Measurements from ENCODE around the gene TMEM259.

Gene TMEM259

GRCh38 chr19:1015061-1015781 lies 5.7 kb downstream of the TMEM259 start:
- DNase-seq = no peak

GRCh38 chr19:1014161-1015060 lies 6.5 kb downstream of the TMEM259 start:
- no peak for DNase-seq

DNA sequence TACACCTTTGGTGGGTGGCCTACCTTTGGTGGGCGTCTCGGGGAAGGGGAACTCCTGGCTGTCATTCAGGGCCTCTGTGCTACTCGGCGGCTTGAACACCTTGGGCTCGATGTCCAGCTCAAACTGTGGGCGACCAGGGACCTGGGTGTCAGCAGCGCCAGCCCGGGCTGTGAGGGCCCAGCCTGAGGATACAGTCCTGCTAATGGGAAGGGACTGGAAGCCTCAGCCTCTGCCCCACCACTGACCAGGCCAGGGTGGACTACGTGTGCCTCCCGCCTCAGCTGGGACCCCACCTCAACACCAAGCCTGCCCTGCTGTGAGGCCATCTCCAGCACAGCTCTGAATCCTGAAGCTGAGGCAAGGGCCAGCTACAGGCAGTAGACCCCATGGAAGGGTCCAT lies 7.7 kb downstream of the TMEM259 start:
- no peak for DNase-seq

DNA sequence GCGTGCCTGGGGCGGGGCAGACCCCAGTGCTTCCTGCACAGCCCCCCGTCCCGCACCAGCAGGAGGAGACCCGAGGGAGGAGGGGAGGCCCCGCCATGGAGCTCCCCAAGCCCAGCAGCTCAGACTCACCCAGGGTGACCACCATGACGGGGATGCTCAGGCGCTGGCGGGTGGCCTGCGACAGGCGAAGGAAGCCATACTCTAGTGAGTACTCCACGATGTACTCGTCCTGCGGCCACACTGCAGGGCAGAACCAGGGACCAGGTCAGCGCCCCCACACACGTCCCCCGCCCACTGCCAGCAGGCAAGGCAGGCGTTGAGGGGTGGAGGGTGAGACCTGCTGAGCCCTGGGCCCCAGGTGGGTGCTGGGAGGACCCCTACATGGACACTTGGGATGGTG lies 8.6 kb downstream of the TMEM259 start:
- no peak for DNase-seq

DNA sequence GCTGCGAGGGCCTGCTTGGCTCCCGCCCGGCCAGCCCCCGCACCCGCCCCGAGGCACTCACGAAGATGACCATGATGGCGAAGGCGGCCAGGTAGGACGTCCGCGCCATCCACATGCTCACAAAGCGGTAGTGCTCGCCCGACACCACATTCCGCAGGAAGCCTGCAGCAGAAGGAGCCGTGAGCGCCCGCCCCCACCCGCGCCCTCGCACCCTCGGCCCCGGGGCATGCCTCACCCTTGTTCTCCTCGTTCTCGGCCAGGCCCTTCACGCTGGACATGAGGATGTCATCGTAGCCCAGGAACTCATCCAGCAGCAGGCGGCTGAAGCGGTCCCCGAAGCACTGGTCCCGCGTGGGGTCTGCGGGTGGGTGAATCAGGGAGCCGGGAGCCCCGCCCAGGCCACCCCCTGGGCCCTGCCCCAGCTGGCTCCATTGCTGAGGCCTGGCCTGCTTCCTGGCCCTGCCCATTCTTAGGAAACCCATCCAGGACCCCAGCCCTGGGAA lies 9.0 kb downstream of the TMEM259 start:
- DNase-seq = no peak

GRCh38 chr19:1010586-1011510 lies 10.1 kb downstream of the TMEM259 start:
- DNase-seq = no peak

- DNase-seq = no peak
Observed at GRCh38 chr19:1009981-1010538, 10.9 kb downstream of the TMEM259 start.

GRCh38 chr19:1009041-1009980 lies 11.6 kb downstream of the TMEM259 start:
- DNase-seq = no peak

DNA sequence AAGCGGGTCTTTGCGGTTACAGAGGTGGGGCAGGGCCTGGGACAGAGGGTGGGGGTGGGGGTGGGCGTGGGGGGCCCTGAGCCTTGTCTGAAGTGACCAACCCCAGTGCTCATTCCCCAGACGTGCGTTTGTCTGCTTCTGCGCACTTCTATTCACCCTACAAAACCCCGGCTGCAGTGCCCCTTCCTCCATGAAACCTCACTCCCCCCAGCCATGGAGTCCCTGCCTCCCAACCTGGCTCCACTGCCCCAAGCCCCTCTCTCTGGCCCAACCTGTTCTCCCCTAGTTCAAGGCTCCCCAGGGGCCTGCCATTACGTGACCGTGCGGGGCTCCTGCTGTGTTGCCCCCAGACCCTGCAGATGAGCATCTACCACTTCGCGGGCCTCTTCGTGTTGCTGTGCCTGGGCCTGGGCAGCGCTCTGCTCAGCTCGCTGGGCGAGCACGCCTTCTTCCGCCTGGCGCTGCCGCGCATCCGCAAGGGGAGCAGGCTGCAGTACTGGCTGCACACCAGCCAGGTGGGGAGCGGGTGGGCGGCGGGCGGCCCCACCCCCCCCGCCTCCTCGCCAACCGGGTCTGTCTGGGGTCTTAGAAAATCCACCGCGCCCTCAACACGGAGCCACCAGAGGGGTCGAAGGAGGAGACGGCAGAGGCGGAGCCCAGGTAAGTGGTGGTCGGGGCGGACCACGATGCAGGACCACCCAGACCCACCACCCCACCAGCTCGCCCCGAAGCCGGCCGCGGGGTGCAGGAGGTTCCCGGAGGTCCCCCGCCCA lies 12.5 kb downstream of the TMEM259 start:
- no peak for DNase-seq

DNA sequence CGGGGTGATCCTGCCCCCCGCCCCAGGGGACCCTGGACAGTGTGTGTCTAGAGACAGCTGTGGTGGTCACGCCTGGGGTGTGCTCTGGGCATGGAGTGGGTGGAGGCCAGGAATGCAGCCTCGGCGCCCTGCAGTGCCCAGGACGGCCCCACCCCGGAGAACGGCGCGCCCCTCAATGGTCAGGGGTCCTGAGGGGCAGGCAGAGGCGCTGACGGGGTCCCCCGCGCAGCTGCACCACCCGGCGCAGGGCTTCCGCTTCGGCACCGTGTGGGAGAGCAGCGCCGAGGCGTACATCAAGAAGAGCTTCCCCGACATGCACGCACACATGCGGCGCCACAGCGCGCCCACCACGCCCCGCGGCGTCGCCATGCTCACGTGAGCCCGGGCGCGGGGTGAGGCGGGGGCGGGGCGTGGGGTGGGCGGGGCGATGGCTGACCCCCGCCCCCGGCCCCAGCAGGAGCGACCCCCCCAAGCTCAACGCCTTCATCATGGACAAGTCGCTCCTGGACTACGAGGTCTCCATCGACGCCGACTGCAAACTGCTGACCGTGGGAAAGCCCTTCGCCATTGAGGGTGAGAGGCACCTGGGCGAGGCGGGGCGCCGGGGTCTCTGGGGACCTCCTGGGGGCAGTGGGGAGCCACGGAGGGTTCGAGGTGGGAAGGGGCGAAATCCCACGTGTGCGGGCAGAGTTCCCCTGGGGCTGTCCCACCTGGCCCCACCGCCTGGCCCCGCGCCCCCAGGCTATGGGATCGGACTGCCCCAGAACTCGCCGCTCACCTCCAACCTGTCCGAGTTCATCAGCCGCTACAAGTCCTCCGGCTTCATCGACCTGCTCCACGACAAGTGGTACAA lies 13.3 kb downstream of the TMEM259 start:
- no peak for DNase-seq

GRCh38 chr19:1006711-1007398 lies 14.1 kb downstream of the TMEM259 start:
- no peak for DNase-seq

DNA sequence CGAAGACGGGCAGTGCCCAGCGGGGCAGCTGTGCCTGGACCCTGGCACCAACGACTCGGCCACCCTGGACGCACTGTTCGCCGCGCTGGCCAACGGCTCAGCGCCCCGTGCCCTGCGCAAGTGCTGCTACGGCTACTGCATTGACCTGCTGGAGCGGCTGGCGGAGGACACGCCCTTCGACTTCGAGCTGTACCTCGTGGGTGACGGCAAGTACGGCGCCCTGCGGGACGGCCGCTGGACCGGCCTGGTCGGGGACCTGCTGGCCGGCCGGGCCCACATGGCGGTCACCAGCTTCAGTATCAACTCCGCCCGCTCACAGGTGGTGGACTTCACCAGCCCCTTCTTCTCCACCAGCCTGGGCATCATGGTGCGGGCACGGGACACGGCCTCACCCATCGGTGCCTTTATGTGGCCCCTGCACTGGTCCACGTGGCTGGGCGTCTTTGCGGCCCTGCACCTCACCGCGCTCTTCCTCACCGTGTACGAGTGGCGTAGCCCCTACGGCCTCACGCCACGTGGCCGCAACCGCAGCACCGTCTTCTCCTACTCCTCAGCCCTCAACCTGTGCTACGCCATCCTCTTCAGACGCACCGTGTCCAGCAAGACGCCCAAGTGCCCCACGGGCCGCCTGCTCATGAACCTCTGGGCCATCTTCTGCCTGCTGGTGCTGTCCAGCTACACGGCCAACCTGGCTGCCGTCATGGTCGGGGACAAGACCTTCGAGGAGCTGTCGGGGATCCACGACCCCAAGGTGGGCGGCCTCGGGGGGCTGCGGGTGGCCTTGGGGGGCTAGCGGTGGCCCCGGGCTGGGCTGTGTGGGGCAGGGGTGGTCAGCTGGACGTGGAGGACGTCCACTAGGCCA lies 15.9 kb downstream of the TMEM259 start:
- DNase-seq = no peak

DNA sequence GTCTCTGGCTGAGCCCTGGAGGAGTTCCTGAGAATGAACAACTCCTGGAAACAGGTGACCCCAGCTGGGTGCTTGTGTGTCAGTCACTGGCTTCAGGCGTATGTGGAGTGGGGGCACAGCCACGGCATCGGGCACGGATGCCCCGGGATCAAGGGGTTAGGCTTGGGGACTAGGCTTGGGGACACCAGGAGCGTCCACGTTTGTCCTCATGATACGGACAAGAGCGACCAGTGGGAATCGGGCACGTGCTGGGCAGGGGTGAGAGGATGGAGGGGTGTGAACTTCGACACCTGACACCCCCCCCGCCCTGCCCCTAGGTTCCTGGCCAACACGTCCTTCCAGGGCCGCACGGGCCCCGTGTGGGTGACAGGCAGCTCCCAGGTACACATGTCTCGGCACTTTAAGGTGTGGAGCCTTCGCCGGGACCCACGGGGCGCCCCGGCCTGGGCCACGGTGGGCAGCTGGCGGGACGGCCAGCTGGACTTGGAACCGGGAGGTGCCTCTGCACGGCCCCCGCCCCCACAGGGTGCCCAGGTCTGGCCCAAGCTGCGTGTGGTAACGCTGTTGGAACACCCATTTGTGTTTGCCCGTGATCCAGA lies 16.6 kb downstream of the TMEM259 start:
- no peak for DNase-seq

GRCh38 chr19:1003283-1003682 lies 17.6 kb downstream of the TMEM259 start:
- no peak for DNase-seq

- DNase-seq = no peak
Observed at GRCh38 chr19:1002600-1002999, 18.3 kb downstream of the TMEM259 start.

DNA sequence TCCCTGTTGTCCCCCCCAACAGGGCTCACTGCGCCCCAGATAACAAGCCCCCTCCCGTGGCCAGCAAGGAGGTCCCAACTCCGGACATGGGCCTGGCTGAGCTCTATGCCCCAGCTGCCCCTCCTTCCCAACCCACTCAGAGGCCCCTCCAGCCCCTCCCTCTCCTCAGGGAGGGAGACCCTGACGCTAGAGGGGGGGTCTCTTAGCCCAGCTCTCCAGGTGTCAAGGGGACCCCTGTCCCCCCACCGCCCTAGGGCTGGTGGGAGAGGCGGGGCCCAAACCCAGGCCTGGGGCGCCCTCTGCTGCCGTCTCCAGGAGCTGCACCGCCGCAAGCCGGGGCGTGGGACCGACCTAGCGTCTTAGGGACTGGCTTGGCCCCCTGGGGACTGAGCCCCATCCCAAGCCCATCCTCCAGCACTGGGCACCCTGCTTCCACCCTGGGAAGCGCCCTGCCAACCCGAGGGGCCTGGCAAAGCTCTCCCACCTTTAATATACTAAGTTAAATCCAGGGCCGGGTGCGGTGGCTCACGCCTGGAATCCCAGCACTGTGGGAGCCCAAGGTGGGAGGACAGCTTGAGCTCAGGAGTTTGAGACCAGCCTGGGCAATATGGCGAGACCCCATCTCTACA lies 19.3 kb downstream of the TMEM259 start:
- DNase-seq = peak; percentile 39 to 68 (median 62)
